ENCODE data around the gene CRKL.
"Not testable (repeated sequence)": the region's sequence is repeated elsewhere in the genome, so short reads cannot be mapped to it uniquely, and the experiment has no call there.

The CRKL gene

DNA sequence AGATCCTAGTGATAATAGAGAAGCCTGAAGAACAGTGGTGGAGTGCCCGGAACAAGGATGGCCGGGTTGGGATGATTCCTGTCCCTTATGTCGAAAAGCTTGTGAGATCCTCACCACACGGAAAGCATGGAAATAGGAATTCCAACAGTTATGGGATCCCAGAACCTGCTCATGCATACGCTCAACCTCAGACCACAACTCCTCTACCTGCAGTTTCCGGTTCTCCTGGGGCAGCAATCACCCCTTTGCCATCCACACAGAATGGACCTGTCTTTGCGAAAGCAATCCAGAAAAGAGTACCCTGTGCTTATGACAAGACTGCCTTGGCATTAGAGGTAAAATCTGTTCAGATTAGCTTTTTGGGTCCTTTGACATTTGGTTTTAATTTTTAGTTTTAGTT lies 16.7 kb downstream of the CRKL start:
- no peak for DNase-seq (ENCODE audit: low read depth)

GRCh38 chr22:20935049-20935448 lies 17.8 kb downstream of the CRKL start:
- not testable (repeated sequence) for DNase-seq (ENCODE audit: low read depth)

GRCh38 chr22:20935780-20936539 lies 18.8 kb downstream of the CRKL start:
- DNase-seq (ENCODE audit: low read depth) = not testable (repeated sequence)

- DNase-seq (ENCODE audit: low read depth) = no peak
Measured at GRCh38 chr22:20937031-20937793, 20.0 kb downstream of the CRKL start.

DNA sequence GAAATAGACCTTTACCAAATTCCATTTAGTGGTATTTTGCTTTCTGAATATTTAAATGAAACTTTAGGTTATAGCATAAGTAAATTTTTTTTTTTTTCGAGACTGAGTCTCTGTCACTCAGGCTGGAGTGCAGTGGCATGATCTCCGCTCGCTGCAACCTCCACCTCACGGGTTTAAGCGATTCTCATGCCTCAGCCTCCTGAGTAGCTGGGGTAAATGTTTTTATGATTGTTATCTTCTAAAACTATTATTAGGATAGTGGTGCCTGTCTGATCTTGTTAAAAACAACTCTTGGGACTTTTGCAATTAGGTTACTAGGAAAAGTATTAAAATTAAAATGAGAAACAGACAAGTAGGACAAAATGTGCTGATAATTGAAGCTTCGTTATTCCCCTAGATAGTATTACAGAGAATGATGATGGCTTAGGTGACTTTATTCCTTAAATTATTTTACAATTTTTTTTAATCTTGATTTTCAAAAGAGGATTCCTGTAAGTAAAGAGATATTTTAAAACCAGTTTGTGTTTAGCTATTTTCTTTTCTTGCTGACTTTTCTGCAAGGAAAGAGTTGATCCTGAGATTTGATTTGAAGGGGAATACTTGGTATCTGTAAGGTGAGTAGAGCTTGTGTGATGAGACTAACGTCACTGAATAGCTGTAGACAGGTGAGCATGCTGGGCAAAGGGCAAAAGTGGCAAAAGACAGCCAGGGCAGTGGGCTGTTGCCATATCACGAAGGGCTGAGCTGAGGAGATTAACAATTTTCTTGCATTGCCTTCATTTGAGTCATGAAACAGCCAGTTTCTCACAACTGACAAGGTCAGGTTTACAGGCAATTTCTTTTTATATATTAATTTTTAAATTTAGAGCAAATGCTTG lies 20.8 kb downstream of the CRKL start:
- DNase-seq (ENCODE audit: low read depth) = no peak

DNA sequence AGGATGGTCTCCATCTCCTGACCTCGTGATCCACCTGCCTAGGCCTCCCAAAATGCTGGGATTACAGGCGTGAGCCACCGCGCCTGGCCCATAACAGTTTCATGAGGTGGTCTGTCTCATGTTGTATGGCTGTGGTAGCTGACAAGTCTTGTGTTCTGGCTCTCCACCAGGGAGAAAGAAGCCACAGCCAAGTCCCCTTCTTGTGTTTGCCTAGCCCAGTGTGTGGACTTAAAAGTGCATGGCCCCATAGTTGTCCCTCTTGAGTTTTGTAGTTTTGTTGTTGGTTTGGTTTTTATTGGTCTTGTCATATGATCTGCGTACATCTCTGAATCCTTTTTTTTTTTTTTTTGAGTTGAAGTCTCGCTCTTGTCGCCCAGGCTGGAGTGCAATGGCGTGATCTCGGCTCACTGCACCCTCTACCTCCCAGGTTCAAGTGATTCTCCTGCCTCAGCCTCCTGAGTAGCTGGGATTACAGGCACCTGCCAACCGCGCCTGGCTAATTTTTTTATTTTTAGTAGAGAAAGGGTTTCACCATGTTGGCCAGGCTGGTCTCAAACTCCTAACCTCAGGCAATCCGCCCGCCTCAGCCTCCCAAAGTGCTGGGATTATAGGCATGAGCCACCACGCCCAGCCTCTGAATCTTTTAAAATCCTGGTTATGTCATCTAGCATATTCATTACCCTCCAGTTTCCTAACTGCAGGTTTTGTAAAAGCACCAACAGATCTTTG lies 22.4 kb downstream of the CRKL start:
- DNase-seq (ENCODE audit: low read depth) = not testable (repeated sequence)

DNA sequence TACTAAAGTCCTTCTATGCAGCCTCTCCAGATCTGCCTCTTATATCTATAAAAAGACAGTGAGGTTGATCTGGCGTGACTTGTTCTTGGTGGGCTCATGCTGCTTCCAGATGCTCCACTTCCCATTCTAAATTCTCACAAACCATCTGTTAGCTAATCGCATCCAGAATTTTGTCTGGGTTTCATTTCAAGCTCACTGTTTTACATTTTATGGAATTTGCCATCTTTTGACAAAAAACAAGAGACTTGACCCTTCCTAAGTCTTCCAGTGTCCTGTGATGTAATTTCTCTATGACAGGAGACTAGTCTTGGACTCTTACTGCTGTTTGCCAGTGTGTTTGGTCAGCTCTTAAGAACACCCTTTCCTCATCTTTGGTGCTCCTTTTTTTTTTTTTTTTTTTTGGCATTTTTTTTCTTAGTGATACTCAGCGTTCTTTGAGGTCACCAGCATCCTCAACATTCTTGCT lies 23.0 kb downstream of the CRKL start:
- DNase-seq (ENCODE audit: low read depth) = peak; percentile 53

DNA sequence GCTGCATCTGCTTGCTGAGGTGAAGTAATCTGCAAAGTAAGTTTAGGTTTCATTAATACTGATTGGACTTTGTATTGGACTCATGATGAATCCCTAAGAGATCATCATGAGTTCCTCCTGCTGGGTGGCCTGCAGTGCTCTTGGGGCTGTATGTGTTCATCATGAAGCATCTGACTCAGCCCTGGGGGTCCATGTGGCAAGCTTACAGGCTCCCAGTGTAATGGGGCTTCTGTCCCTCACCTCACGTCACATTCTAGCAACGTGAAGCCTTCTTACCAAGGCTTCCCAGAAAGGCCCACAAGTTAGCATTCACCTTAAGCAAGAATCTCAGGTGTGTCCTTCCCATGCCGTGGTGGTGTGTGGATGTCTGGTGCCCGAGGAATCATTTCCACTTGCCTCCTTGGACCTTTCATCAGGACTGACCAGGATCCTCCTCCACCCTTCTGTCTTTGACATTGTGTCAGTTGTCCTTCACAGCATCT lies 23.7 kb downstream of the CRKL start:
- no peak for DNase-seq (ENCODE audit: low read depth)

GRCh38 chr22:20942203-20942902 lies 25.1 kb downstream of the CRKL start:
- DNase-seq (ENCODE audit: low read depth) = not testable (repeated sequence)

DNA sequence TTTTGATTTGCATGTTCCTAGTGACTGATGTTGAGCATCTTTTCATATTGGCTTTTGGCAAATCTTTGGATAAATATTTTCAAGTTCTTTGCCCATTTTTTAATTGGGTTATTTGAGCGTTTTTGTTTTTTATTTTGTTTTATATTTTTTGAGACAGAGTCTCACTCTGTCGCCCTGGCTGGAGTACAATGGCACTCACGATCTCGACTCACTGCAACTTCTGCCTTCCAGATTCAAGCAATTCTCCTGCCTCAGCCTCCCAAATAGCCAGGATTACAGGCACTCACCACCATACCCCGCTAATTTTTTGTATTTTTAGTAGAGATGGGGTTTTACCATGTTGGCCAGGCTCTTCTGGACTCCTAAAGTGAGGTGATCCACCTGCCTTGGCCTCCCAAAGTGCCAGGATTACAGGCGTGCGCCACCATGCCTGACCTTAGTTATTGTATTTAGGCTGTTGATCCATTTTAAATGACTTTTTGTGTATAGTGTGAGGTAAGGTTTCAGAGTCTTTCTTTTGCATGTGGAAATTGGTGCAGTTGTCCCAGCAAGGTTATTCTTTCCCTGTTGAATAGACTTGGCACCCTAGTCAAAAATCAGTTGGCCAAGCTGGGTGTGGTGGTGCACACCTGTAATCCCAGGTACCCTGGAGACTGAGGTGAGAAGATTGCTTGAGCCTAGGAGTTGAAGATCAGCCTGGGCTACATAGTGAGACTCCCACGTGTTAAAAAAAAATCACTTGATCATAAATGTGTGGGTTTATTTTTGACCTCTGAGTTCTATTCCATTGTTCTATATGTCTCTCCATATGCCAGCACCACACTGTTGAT lies 26.1 kb downstream of the CRKL start:
- DNase-seq (ENCODE audit: low read depth) = no peak

- no peak for DNase-seq (ENCODE audit: low read depth)
Measured at GRCh38 chr22:20944042-20944441, 26.8 kb downstream of the CRKL start.

DNA sequence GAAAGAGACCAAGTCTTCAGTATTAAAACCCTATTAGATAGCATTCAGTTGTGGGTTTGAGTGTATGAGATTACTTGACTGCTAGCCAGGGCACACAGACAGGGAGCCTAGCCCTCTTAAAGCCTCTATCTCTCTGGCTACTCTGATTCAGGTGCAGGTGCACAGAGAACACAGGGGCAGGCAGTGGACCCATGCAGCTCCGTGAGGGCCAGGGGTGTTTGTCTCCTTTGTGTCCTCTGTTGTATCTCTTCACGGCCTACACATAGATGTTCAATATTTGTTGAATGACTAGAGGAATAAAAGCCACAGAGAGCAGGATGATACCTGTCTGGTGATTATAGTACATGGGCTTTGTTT lies 28.3 kb downstream of the CRKL start:
- DNase-seq (ENCODE audit: low read depth) = no peak

GRCh38 chr22:20946080-20946986 lies 29.1 kb downstream of the CRKL start:
- peak; percentile 70 for DNase-seq (ENCODE audit: low read depth)

- DNase-seq (ENCODE audit: low read depth) = no peak
Measured at GRCh38 chr22:20946991-20947390, 29.8 kb downstream of the CRKL start.

GRCh38 chr22:20948450-20948849 lies 31.2 kb downstream of the CRKL start:
- no peak for DNase-seq (ENCODE audit: low read depth)

- no peak for DNase-seq (ENCODE audit: low read depth)
Measured at GRCh38 chr22:20948989-20949388, 31.8 kb downstream of the CRKL start.

DNA sequence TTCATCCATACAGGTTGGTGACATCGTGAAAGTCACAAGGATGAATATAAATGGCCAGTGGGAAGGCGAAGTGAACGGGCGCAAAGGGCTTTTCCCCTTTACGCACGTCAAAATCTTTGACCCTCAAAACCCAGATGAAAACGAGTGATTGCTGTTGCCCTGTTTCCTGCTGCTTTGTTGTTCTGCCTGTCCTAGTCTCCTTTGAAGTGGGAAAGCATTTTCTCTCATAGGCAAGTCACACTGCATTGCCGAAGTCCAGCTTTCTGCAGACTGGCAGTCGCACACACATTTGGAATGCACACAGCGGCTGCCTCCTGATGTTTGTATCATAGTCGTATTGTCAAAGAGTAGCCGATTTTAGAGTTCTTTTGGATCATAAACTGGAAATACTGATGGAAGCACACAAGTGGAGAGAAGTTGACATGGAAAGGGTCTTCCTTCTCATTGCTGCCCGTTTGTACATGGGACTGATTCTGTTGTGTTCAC lies 32.5 kb downstream of the CRKL start:
- no peak for DNase-seq (ENCODE audit: low read depth)

GRCh38 chr22:20951151-20951931 lies 34.1 kb downstream of the CRKL start:
- no peak for DNase-seq (ENCODE audit: low read depth)

All from EH (cell line).